H1 (cell line): ENCODE results near the gene KRT13. TPM values are rescaled to one million over a fixed set of nuclear protein-coding genes. Genes with fewer than 3 reads are reported as not detected.
A peak's percentile ranks its signal among the peaks of the same experiment; 100 is the strongest.

Source experiments
- CTCF ChIA-PET: fragments of 300-600 bp; sonication (Branson Sonifier 250); formaldehyde crosslinking; loops from one replicate; lab custom pipeline; 2021; ENCODE audit not compliant: partially characterized antibody; lab: Charles Lee
- POLR2A ChIA-PET: fragments of 300-600 bp; sonication (Branson Sonifier 250); formaldehyde crosslinking; loops from one replicate; lab custom pipeline; 2021; ENCODE audit warnings: inconsistent platforms; ENCODE audit not compliant: partially characterized antibody; lab: Charles Lee
- DNase-seq, 2 experiments: peaks; one replicate each; pipeline versions ENCODE4 v3.0.0 to v3.0.0-alpha.2; 2010 to 2022; ENCODE audit warnings: low spot score in 2 of 2, low read depth in 1 of 2, mixed read lengths in 1 of 2
- FAIRE-seq: peaks from 2 replicates; lab custom pipeline; 2011; peaks lifted over from hg19 to GRCh38; lab: Jason Lieb, UNC
- H2AFZ ChIP-seq: 2 replicates; pipeline ENCODE4 v1.8.1; 2012; ENCODE audit warnings: low read length, inconsistent platforms
- H2AK5ac ChIP-seq: 2 replicates; pipeline ENCODE4 v1.6.1; 2013; ENCODE audit warnings: low read depth, low read length
- H2BK120ac ChIP-seq: replicated peaks from 2 replicates; pipeline ENCODE3; 2013; ENCODE audit warnings: low read depth, low read length, inconsistent platforms
- H2BK12ac ChIP-seq: 2 replicates; pipeline ENCODE4 v1.6.1; 2013; ENCODE audit warnings: low read depth, low read length
- H2BK15ac ChIP-seq: 2 replicates; pipeline ENCODE4 v1.6.1; 2013; ENCODE audit warnings: low read length
- H2BK20ac ChIP-seq: 2 replicates; pipeline ENCODE4 v1.6.1; 2013; ENCODE audit warnings: low read length
- H2BK5ac ChIP-seq: 2 replicates; pipeline ENCODE4 v1.6.1; 2013; ENCODE audit warnings: low read depth, low read length
- H3K14ac ChIP-seq: 2 replicates; pipeline ENCODE4 v1.6.1; 2013; ENCODE audit warnings: inconsistent platforms; ENCODE audit not compliant: insufficient read length
- H3K18ac ChIP-seq: 2 replicates; pipeline ENCODE4 v1.6.1; 2013; ENCODE audit warnings: low read length; ENCODE audit errors: extremely low read depth
- H3K23ac ChIP-seq: 2 replicates; pipeline ENCODE4 v1.6.1; 2013; ENCODE audit warnings: inconsistent platforms; ENCODE audit not compliant: insufficient read length
- H3K23me2 ChIP-seq: 2 replicates; pipeline ENCODE4 v1.6.1; 2013; ENCODE audit warnings: low read depth, low read length
- H3K27ac ChIP-seq: 2 replicates; pipeline ENCODE4 v1.6.1; 2011; ENCODE audit warnings: low read depth, low read length, inconsistent platforms
- H3K27me3 ChIP-seq, 4 experiments: replicated peaks in 1 of 4; 1 replicate in 1 of 4; 2 replicates in 3 of 4; pipeline versions ENCODE4 v1.6.1 to v1.8.1; 2011 to 2013; ENCODE audit warnings: low read length in 3 of 4, mild to moderate bottlenecking in 3 of 4, inconsistent platforms in 2 of 4, mixed read lengths in 2 of 4, moderate library complexity in 1 of 4; ENCODE audit not compliant: control insufficient read depth in 3 of 4, insufficient read depth in 3 of 4; ENCODE audit errors: extremely low read depth in 1 of 4
- H3K36me3 ChIP-seq, 4 experiments: 2 replicates each; pipeline versions ENCODE4 v1.6.1 to v1.8.1; 2011 to 2013; ENCODE audit warnings: mild to moderate bottlenecking in 4 of 4, low read length in 3 of 4, moderate library complexity in 2 of 4, control low read depth in 1 of 4, inconsistent platforms in 1 of 4; ENCODE audit not compliant: insufficient read depth in 4 of 4, control insufficient read depth in 2 of 4
- H3K4ac ChIP-seq: replicated peaks from 2 replicates; pipeline ENCODE3; 2013; ENCODE audit warnings: low read length, low read depth, mixed read lengths, inconsistent platforms; ENCODE audit not compliant: insufficient read length
- H3K4me1 ChIP-seq, 4 experiments: replicated peaks in 1 of 4; 1 replicate in 1 of 4; 2 replicates in 3 of 4; pipeline versions ENCODE4 v1.6.1 to v1.8.1; 2011 to 2013; ENCODE audit warnings: low read length in 3 of 4, inconsistent platforms in 2 of 4, mixed read lengths in 1 of 4; ENCODE audit not compliant: insufficient read depth in 4 of 4, control insufficient read depth in 3 of 4
- H3K4me2 ChIP-seq, 2 experiments: 2 replicates each; pipeline versions ENCODE4 v1.6.1 to v1.8.1; 2011 to 2013; ENCODE audit warnings: low read depth in 2 of 2, low read length in 2 of 2, control low read depth in 1 of 2, inconsistent platforms in 1 of 2, mild to moderate bottlenecking in 1 of 2; ENCODE audit not compliant: insufficient read depth in 1 of 2
- H3K4me3 ChIP-seq, 4 experiments: fragments of 200-600, 300-600 bp in 1 of 4; sonication (generic), shearing (Covaris generic), sonication (Bioruptor Twin) in 1 of 4; 2 replicates each; pipeline versions ENCODE4 v1.5.1 to v1.8.1; 2011 to 2016; ENCODE audit warnings: low read length in 4 of 4, low read depth in 3 of 4, control low read depth in 2 of 4, inconsistent platforms in 2 of 4, mild to moderate bottlenecking in 2 of 4, mixed read lengths in 1 of 4, moderate library complexity in 1 of 4; ENCODE audit not compliant: insufficient read depth in 2 of 4; ENCODE audit errors: extremely low read depth in 1 of 4
- H3K56ac ChIP-seq: replicated peaks from 2 replicates; pipeline ENCODE3; 2013; ENCODE audit warnings: low read depth, mild to moderate bottlenecking, mixed read lengths, low read length, inconsistent platforms; ENCODE audit not compliant: insufficient read length
- H3K79me1 ChIP-seq: 2 replicates; pipeline ENCODE4 v1.6.1; 2013; ENCODE audit warnings: low read depth, low read length, control low read depth
- H3K79me2 ChIP-seq, 2 experiments: 2 replicates each; pipeline versions ENCODE4 v1.6.1 to v1.8.1; 2012 to 2013; ENCODE audit warnings: low read length in 2 of 2, mild to moderate bottlenecking in 2 of 2, inconsistent platforms in 1 of 2; ENCODE audit not compliant: insufficient read depth in 2 of 2, control insufficient read depth in 1 of 2
- H3K9ac ChIP-seq, 4 experiments: replicated peaks in 1 of 4; 1 replicate in 1 of 4; 2 replicates in 3 of 4; pipeline versions ENCODE4 v1.6.1 to v1.8.1; 2011 to 2013; ENCODE audit warnings: low read depth in 3 of 4, low read length in 3 of 4, control low read depth in 2 of 4, mild to moderate bottlenecking in 2 of 4, moderate library complexity in 2 of 4, inconsistent platforms in 1 of 4; ENCODE audit errors: extremely low read depth in 1 of 4
- H3K9me3 ChIP-seq, 2 experiments: 2 replicates each; pipeline versions ENCODE4 v1.6.1 to v1.8.1; 2012 to 2013; ENCODE audit warnings: mild to moderate bottlenecking in 2 of 2, moderate library complexity in 2 of 2, control low read depth in 1 of 2, inconsistent platforms in 1 of 2, low read depth in 1 of 2, low read length in 1 of 2, mixed read lengths in 1 of 2; ENCODE audit not compliant: insufficient read depth in 2 of 2
- H4K20me1 ChIP-seq, 2 experiments: replicated peaks in 1 of 2; 2 replicates each; pipeline versions ENCODE3 to v1.8.1; 2011 to 2013; ENCODE audit warnings: inconsistent platforms in 2 of 2, low read length in 2 of 2, mild to moderate bottlenecking in 1 of 2; ENCODE audit not compliant: insufficient read depth in 2 of 2, control insufficient read depth in 1 of 2
- H4K5ac ChIP-seq: 2 replicates; pipeline ENCODE4 v1.6.1; 2013; ENCODE audit warnings: low read length, low read depth, mixed read lengths, inconsistent platforms; ENCODE audit not compliant: insufficient read length
- H4K8ac ChIP-seq: 2 replicates; pipeline ENCODE4 v1.8.0; 2013; ENCODE audit warnings: mild to moderate bottlenecking, moderate library complexity, low read length, inconsistent platforms; ENCODE audit not compliant: insufficient read depth; ENCODE audit errors: extremely low read depth
- H4K91ac ChIP-seq: replicated peaks from 2 replicates; pipeline ENCODE3; 2013; ENCODE audit warnings: low read length, mixed read lengths, inconsistent platforms; ENCODE audit not compliant: insufficient read length
- JUN ChIP-seq: IDR thresholded peaks from 2 replicates; pipeline ENCODE4 v1.6.1; 2011; ENCODE audit warnings: low read depth, mild to moderate bottlenecking, improper control_type of control experiment, low read length
- TEAD4 ChIP-seq: IDR thresholded peaks from 2 replicates; pipeline ENCODE4 v1.6.1; 2012; ENCODE audit warnings: low read depth, low read length, inconsistent platforms, mixed read lengths
- WGBS, 2 experiments: shearing (Covaris generic) in 1 of 2; methylation state at CpG; one replicate each; pipeline versions ENCODE4 v1.1.6 to v1.1.7; 2013 to 2015; ENCODE audit warnings: low lambda C conversion rate in 2 of 2, mixed read lengths in 2 of 2, inconsistent platforms in 1 of 2, low coverage in 1 of 2, missing lambda C conversion rate in 1 of 2; ENCODE audit not compliant: insufficient replicate concordance in 2 of 2, insufficient coverage in 1 of 2, insufficient read length in 1 of 2; ENCODE audit errors: extremely low coverage in 1 of 2, missing lambda C conversion rate in 1 of 2; 5-methylcytosine and 5-hydroxymethylcytosine counted together
- polyA plus RNA-seq, 7 experiments: library from polyadenylated mRNA; depleted of rRNA in 3 of 7; stranded (reverse) in 5 of 7; unstranded in 2 of 7; fragments of >200 nt in 5 of 7; fragments of 200-250 nt in 2 of 7; gene quantifications; 1 replicate in 5 of 7; 2 replicates in 1 of 7; 4 replicates in 1 of 7; pipeline versions ENCODE4 v1.2.1 to v1.2.3, GENCODE V29; 2011 to 2013; ENCODE audit warnings: missing spikeins in 2 of 7, mixed read lengths in 2 of 7
- total RNA-seq: library from RNA; stranded (reverse); fragmentation: NEBNext Ultra II Directional; extraction: Animal tissue kit (Norgen Biotek cat#: 25700); gene quantifications from 2 replicates; pipeline ENCODE4 v1.2.1, GENCODE V29; 2021

KRT13 gene
- total and polyA plus RNA-seq, 2 of the 8 experiments (the other 6 are each of a cell fraction or from before 2014, with no cell fraction given): 0.09 TPM; not detected in 1

DNA sequence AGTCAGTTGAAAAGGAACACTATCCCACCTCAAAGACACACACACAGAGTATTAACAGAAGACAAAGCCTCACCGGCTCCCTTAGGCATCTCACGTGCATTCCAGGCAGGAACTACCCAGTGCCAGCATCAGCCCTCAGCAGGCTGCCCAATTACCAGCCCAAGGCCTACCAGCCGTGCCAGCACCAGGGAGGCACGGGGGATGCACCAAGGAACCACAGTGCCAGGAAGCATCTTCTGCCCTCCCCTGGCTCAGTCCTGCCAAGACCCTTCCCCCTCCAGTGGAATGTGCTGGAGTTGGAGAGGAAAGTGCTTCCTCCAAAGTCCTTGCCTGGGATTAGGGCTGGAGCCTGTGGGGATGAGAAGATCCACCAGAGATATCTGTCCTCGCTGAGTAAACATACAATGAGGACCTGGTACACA is 33.7 kb upstream of the KRT13 start:
- no peak overlapping the region for H3K27ac ChIP-seq

More for the DNA sequence above, 33.7 kb upstream of the KRT13 start:
- H3K23ac ChIP-seq: no peak overlapping the region
- ChIA-PET CTCF (interaction anchor here (0.7 to 15.1 kb wide), 3 partner anchors 10 to 89 kb away, joined by 3 to 427 read pairs (median 48); partner anchors contain the start of genes KRT13, KRT35 and KRT36), POLR2A (interaction anchor here (16.2 kb wide), 1 partner anchor 13 kb away, joined by 293 read pairs; the partner anchor contains the start of gene KRT19)
- no peak overlapping the region for H2AFZ ChIP-seq
- H3K4ac ChIP-seq: no peak overlapping the region
- no peak overlapping the region for H3K4me3 ChIP-seq
- H3K79me1 ChIP-seq: no peaks in the 10 kb centered on the region
- no peak overlapping the region for H3K56ac ChIP-seq
- peak overlapping the region; percentile 2 for H4K5ac ChIP-seq
- H3K27me3 ChIP-seq: no peaks in the 10 kb centered on the region; a peak in 1 of 7 replicates
- FAIRE-seq (no peak), DNase-seq (no peak)
- no peaks in the 10 kb centered on the region for H3K36me3 ChIP-seq
- no peaks in the 10 kb centered on the region for H3K9me3 ChIP-seq
- H4K8ac ChIP-seq: no peak overlapping the region
- peak overlapping the region; percentile 83; the same call in 1 of the 2 replicates for H2BK15ac ChIP-seq
- H2BK5ac ChIP-seq: peak overlapping the region; percentile 52; the same call in 1 of the 2 replicates
- H3K79me2 ChIP-seq: no peaks in the 10 kb centered on the region
- H3K4me1 ChIP-seq: peaks cover 10 to 23% (median 16%) of the 10 kb centered on the region in 4 experiments
- 75% methylated on average over 5 of the region's 5 CpGs; no CpG with 5 or more reads in 1 of the 2 experiments for WGBS, 2 experiments
- H2AK5ac ChIP-seq: no peak overlapping the region
- peak overlapping the region; percentile 71 for H3K18ac ChIP-seq
- no peak overlapping the region for H4K91ac ChIP-seq
- TF ChIP-seq TEAD4 (peak; percentile 52), JUN (no peak)
- H2BK12ac ChIP-seq: peak overlapping the region; percentile 71
- peak overlapping the region in 1 of 2 experiments; percentile 26; a peak in 1 of 4 replicates for H3K4me2 ChIP-seq
- no peaks in the 10 kb centered on the region for H3K23me2 ChIP-seq
- 0 out of 7 replicates have a peak overlapping the region, but pooled peaks of 1 of the 4 experiments have one; percentile 8 for H3K9ac ChIP-seq
- H2BK120ac ChIP-seq: no peak overlapping the region
- no peak overlapping the region for H3K14ac ChIP-seq
- H4K20me1 ChIP-seq: no peaks in the 10 kb centered on the region
- peak overlapping the region; percentile 93; the same call in 1 of the 2 replicates for H2BK20ac ChIP-seq
